GM12874 (cell line): ENCODE results near the gene KLHL41.

ENCODE experiments used
- TF ChIP-seq, protein P1 (sequence below): IDR thresholded peaks from 2 replicates; pipeline ENCODE4 v1.5.1; 2011; ENCODE audit warnings: low read depth, mild to moderate bottlenecking, control low read depth, low read length, moderate library complexity; ENCODE audit not compliant: insufficient read depth

The KLHL41 gene

DNA sequence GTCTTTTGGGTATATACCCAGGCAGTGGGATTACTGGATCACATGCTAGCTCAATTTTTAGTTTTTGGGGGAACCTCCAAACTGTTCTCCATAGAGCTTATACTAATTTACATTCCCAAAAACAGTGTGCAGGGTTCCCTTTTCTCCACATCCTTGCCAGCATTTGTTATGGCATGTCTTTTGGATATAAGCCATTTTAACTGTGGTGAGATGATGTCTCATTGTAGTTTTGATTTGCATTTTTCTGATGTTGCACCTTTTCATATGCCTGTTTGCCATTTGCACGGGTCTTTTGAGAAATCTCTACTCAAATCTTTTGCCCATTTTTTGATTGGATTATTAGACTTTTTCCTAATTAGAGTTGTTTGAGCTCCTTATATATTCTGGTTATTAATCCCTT, 56.2 kb downstream of the KLHL41 start:
- TF ChIP-seq, protein P1, sequence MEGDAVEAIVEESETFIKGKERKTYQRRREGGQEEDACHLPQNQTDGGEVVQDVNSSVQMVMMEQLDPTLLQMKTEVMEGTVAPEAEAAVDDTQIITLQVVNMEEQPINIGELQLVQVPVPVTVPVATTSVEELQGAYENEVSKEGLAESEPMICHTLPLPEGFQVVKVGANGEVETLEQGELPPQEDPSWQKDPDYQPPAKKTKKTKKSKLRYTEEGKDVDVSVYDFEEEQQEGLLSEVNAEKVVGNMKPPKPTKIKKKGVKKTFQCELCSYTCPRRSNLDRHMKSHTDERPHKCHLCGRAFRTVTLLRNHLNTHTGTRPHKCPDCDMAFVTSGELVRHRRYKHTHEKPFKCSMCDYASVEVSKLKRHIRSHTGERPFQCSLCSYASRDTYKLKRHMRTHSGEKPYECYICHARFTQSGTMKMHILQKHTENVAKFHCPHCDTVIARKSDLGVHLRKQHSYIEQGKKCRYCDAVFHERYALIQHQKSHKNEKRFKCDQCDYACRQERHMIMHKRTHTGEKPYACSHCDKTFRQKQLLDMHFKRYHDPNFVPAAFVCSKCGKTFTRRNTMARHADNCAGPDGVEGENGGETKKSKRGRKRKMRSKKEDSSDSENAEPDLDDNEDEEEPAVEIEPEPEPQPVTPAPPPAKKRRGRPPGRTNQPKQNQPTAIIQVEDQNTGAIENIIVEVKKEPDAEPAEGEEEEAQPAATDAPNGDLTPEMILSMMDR = no peak

DNA sequence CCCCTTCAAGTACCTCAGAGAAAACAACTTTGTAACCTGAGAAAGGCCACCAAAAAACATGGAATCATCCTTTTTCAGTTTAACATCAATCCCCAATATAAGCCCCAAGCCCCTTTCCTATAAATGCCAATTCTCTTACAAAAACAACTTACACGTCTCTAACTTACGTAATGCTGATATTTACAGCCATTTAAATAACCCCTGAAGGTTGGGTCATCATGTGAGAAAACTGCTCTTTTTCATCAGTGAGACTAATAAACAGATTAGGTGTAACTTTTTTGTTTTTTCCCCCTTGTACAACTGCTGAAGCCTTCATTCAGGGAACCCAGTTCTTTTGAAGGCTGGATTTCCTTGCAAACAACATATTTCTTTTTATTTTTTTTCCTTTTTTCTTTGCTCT, 60.4 kb downstream of the KLHL41 start:
- TF ChIP-seq, protein P1 = no peak

DNA sequence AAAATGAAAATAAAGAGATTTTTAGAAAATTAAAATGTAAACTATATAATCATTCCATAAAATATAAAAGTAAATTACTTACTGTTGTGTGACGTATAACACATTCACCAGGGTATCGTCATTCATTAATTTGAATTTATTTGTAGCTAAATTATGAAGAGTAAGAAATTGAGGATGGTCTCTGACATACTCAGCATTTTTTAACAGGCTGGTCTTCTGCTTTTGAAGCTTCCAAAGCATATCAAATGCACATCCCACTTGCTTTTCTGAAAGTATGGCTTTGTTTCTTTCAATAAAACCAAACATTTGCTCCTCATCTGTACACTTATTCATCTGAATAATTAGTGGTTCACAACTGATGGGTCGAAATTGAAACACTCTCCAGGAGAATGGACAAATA, 62.1 kb downstream of the KLHL41 start:
- TF ChIP-seq, protein P1 = no peak

DNA sequence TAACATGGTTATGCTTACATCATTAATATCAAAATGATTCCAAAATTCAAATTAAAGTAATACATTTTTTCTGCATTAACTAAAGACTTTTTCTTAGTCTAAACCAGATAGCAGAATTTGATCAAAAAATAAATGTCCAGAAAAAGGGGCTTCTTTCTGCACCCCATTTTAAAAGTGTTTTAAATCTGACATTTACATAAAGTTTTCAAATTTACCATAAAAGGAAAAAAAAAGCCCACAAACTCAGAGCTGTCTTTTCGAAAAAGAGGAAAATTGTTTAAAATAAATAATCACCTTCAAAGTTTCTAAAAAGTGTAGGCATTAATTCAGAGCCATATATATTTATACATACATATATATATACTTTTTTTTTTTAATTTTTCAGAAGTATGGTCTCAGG, 62.7 kb downstream of the KLHL41 start:
- TF ChIP-seq, protein P1 = no peak

DNA sequence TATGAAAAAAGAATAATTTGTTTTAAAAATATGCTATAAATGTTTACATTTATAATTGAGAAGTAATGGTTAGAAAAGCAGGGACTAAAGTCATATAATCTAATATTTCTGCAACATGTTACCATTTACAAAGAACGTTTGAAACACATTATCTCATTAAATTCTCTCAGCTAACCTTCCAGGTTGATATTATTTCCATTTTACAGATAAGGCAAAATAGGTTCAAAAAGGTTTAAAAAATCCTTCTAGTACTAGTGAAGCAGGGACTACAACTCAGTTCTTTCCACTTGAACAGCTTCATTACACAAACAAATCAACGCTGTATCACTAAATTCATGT, 63.3 kb downstream of the KLHL41 start:
- TF ChIP-seq, protein P1 = no peak

DNA sequence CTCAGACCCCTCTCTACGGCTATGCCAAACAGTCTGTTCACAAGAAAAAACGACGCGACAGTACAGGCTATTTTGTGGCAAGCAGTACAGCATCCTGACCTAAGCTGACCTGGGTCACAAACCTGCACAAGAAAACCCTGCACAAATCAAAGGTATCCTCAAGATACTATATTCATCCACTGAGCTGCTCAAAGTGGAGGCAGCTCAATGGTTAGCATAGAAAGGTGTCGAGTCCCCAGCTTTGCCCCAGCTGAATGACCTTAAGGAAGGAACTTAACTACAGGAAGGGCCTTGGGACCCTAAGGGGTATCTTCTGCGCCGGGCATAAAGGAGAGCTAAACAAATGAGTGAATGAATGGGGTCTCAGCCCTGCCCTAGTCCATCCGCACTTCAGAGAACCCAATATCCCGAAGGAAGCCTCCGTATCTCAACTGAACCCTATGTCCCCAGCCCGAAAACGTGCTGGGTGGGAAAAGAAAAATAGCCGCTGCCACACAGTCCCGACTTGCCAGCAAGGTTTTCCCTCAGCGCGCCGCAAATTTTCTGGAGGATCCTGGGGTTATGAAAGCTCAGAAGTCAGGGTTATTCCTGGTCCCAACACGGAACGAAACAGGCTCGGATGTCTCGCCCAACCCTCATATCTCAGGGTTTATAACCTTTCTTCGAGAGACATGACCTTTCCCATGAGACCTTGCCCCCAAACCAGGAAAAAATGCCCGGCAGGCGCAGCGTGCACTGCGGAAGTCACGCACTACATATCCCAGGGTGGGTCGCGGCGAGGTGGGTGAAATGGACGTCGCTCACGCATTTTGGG, 63.9 kb downstream of the KLHL41 start, which contains the start of gene FASTKD1:
TSS of gene FASTKD1 (minus strand) at position 706 of the 814 bp plus-strand sequence. CDS start 1,836 bp downstream, outside the sequence.
- TF ChIP-seq, protein P1 = no peak

DNA sequence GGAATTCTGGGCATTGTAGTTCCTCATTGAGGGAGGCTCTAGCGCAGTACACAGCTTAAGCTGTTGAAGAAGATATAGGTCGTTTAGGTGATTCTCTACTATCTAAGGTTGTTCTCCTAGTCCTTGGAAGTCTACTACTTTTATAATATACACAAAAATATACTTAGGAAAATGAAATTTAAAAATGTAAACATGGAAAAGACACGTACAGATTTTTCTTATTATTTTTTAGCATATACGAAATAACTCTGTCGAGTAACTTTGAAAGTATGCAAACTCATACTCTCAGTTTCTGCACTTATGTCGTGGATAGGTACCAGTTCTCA, 64.4 kb downstream of the KLHL41 start:
- TF ChIP-seq, protein P1 = no peak
